A549 (cell line): ENCODE results near the gene WRNIP1.

Experiments
- EHMT2 ChIP-seq: fragments of 200-600 bp; sonication (generic); IDR thresholded peaks from 2 replicates; pipeline ENCODE4 v1.6.1; 2016; ENCODE audit warnings: antibody characterized with exemption, low read depth, mild to moderate bottlenecking, moderate library complexity
- ESRRA ChIP-seq: fragments of 150-350 bp; IDR thresholded peaks from 2 replicates; pipeline ENCODE4 v1.6.1; 2014; ENCODE audit warnings: mild to moderate bottlenecking, low read length, borderline replicate concordance
- FOSL2 ChIP-seq, 2 experiments: fragments of 450-650 bp in 1 of 2; fragments of >200 bp in 1 of 2; sonication (Bioruptor Twin) in 1 of 2; formaldehyde crosslinking; IDR thresholded peaks; 2 replicates each; pipeline versions ENCODE4 v1.5.0 to v1.6.1; 2016 to 2020; ENCODE audit warnings: mild to moderate bottlenecking in 1 of 2, moderate library complexity in 1 of 2
- JUNB ChIP-seq: fragments of >200 bp; sonication (Bioruptor Twin); formaldehyde crosslinking; IDR thresholded peaks from 2 replicates; pipeline ENCODE4 v1.6.1; 2016
- POLR2A ChIP-seq: IDR thresholded peaks from 2 replicates; pipeline ENCODE4 v1.6.1; 2012; ENCODE audit warnings: mild to moderate bottlenecking, low read length
- RAD21 ChIP-seq, 2 experiments: fragments of >200 bp in 1 of 2; sonication (Bioruptor Twin) in 1 of 2; formaldehyde crosslinking in 1 of 2; IDR thresholded peaks in 1 of 2; conservative IDR thresholded peaks in 1 of 2; 2 replicates in 1 of 2; 3 replicates in 1 of 2; pipeline ENCODE4 v1.6.1; 2012 to 2018; ENCODE audit warnings: inconsistent platforms in 1 of 2
- RNF2 ChIP-seq: fragments of 200-600 bp; sonication (generic); IDR thresholded peaks from 2 replicates; pipeline ENCODE4 v1.6.1; 2016; ENCODE audit warnings: low read depth, mild to moderate bottlenecking, antibody characterized with exemption, moderate library complexity, borderline replicate concordance
- TF ChIP-seq, protein P1 (sequence below): fragments of >200 bp; sonication (Bioruptor Twin); formaldehyde crosslinking; IDR thresholded peaks from 3 replicates; pipeline ENCODE4 v1.5.1; 2016

GRCh38 chr6:2826131-2826530 lies 60.9 kb downstream of the WRNIP1 start:
- TF ChIP-seq RNF2, result no peak
- TF ChIP-seq, protein P1, sequence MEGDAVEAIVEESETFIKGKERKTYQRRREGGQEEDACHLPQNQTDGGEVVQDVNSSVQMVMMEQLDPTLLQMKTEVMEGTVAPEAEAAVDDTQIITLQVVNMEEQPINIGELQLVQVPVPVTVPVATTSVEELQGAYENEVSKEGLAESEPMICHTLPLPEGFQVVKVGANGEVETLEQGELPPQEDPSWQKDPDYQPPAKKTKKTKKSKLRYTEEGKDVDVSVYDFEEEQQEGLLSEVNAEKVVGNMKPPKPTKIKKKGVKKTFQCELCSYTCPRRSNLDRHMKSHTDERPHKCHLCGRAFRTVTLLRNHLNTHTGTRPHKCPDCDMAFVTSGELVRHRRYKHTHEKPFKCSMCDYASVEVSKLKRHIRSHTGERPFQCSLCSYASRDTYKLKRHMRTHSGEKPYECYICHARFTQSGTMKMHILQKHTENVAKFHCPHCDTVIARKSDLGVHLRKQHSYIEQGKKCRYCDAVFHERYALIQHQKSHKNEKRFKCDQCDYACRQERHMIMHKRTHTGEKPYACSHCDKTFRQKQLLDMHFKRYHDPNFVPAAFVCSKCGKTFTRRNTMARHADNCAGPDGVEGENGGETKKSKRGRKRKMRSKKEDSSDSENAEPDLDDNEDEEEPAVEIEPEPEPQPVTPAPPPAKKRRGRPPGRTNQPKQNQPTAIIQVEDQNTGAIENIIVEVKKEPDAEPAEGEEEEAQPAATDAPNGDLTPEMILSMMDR, result no peak
- no peak for TF ChIP-seq POLR2A
- TF ChIP-seq RAD21 (conservative IDR thresholded peaks at IDR 0.05 in 1 of 2, IDR thresholded peaks at IDR 0.05 in 1 of 2), result no peak
- no peak for TF ChIP-seq ESRRA
- no peak for TF ChIP-seq EHMT2
- TF ChIP-seq JUNB, result no peak
- no peak for TF ChIP-seq FOSL2 (IDR thresholded peaks at IDR 0.05)
- TF ChIP-seq FOSL2 (CRISPR knock-in tag; IDR thresholded peaks at IDR 0.05), result no peak
